Mononuclear cell (primary cell): ENCODE measurements around the gene BDNF. TPM values are rescaled to one million over a fixed set of nuclear protein-coding genes. Genes with fewer than 3 reads are reported as not detected.
"Not testable (repeated sequence)": the region's sequence is repeated elsewhere in the genome, so short reads cannot be mapped to it uniquely, and the experiment has no call there.

Experiments
- H3K27me3 ChIP-seq: 2 replicates; pipeline ENCODE4 v1.6.0; 2011; ENCODE audit warnings: low read length, control low read depth; ENCODE audit not compliant: insufficient read depth
- H3K4me1 ChIP-seq: 2 replicates; pipeline ENCODE4 v1.5.1; 2011; ENCODE audit warnings: mild to moderate bottlenecking, low read length, control low read depth; ENCODE audit not compliant: insufficient read depth
- H3K4me3 ChIP-seq: 2 replicates; pipeline ENCODE4 v1.5.1; 2011; ENCODE audit warnings: mild to moderate bottlenecking, low read length, moderate library complexity
- H3K9me3 ChIP-seq: 2 replicates; pipeline ENCODE4 v1.5.1; 2011; ENCODE audit warnings: low read depth, mild to moderate bottlenecking, control low read depth, low read length
- total RNA-seq: library from RNA; depleted of rRNA; stranded (reverse); fragments of >200 nt; gene quantifications from one replicate; pipeline ENCODE4 v1.2.3, GENCODE V29; 2012

The BDNF gene
- total RNA-seq, 1 donor: under 0.01 TPM

- not testable (repeated sequence) for H3K4me3 ChIP-seq, H3K9me3 ChIP-seq, H3K4me1 ChIP-seq, H3K27me3 ChIP-seq
Measured at GRCh38 chr11:27629023-27629422, 71.2 kb downstream of the BDNF start.

GRCh38 chr11:27627979-27628378 lies 72.3 kb downstream of the BDNF start:
- Histone ChIP-seq H3K4me1 (no peaks in the 10 kb centered on the region), H3K27me3 (no peaks in the 10 kb centered on the region), H3K9me3 (no peaks in the 10 kb centered on the region), H3K4me3 (no peak overlapping the region)

GRCh38 chr11:27626938-27627586 lies 73.2 kb downstream of the BDNF start:
- H3K4me3 ChIP-seq: no peak overlapping the region
- no peaks in the 10 kb centered on the region for H3K27me3 ChIP-seq
- no peaks in the 10 kb centered on the region for H3K4me1 ChIP-seq
- H3K9me3 ChIP-seq: no peaks in the 10 kb centered on the region

GRCh38 chr11:27626269-27626937 lies 73.9 kb downstream of the BDNF start:
- Histone ChIP-seq H3K4me1 (no peaks in the 10 kb centered on the region), H3K4me3 (no peak overlapping the region), H3K9me3 (no peaks in the 10 kb centered on the region), H3K27me3 (no peaks in the 10 kb centered on the region)

GRCh38 chr11:27625347-27625912 lies 74.8 kb downstream of the BDNF start:
- Histone ChIP-seq H3K9me3 (no peaks in the 10 kb centered on the region), H3K4me1 (no peaks in the 10 kb centered on the region), H3K27me3 (no peaks in the 10 kb centered on the region), H3K4me3 (no peak overlapping the region)

- H3K4me1 ChIP-seq: no peaks in the 10 kb centered on the region
- H3K27me3 ChIP-seq: no peaks in the 10 kb centered on the region
- H3K9me3 ChIP-seq: no peaks in the 10 kb centered on the region
- H3K4me3 ChIP-seq: no peak overlapping the region
Measured at GRCh38 chr11:27623945-27624523, 76.2 kb downstream of the BDNF start.

GRCh38 chr11:27622541-27623300 lies 77.5 kb downstream of the BDNF start:
- Histone ChIP-seq H3K27me3 (no peaks in the 10 kb centered on the region), H3K4me3 (no peak overlapping the region), H3K9me3 (no peaks in the 10 kb centered on the region), H3K4me1 (no peaks in the 10 kb centered on the region)

- Histone ChIP-seq H3K4me3 (no peak overlapping the region), H3K27me3 (no peaks in the 10 kb centered on the region), H3K9me3 (no peaks in the 10 kb centered on the region), H3K4me1 (no peaks in the 10 kb centered on the region)
Measured at GRCh38 chr11:27621405-27622161, 78.7 kb downstream of the BDNF start.

GRCh38 chr11:27619763-27620335 lies 80.4 kb downstream of the BDNF start:
- no peaks in the 10 kb centered on the region for H3K9me3 ChIP-seq
- no peaks in the 10 kb centered on the region for H3K27me3 ChIP-seq
- H3K4me3 ChIP-seq: no peak overlapping the region
- no peaks in the 10 kb centered on the region for H3K4me1 ChIP-seq

- H3K4me1 ChIP-seq: no peaks in the 10 kb centered on the region
- no peaks in the 10 kb centered on the region for H3K9me3 ChIP-seq
- no peak overlapping the region for H3K4me3 ChIP-seq
- no peaks in the 10 kb centered on the region for H3K27me3 ChIP-seq
Measured at GRCh38 chr11:27619039-27619574, 81.1 kb downstream of the BDNF start.

GRCh38 chr11:27618281-27618915 lies 81.9 kb downstream of the BDNF start:
- Histone ChIP-seq H3K4me3 (no peak overlapping the region), H3K9me3 (no peaks in the 10 kb centered on the region), H3K27me3 (no peaks in the 10 kb centered on the region), H3K4me1 (no peaks in the 10 kb centered on the region)

- Histone ChIP-seq H3K27me3 (no peaks in the 10 kb centered on the region), H3K9me3 (no peaks in the 10 kb centered on the region), H3K4me3 (no peak overlapping the region), H3K4me1 (no peaks in the 10 kb centered on the region)
Measured at GRCh38 chr11:27616711-27617110, 83.5 kb downstream of the BDNF start.

GRCh38 chr11:27615833-27616232 lies 84.4 kb downstream of the BDNF start:
- Histone ChIP-seq H3K27me3 (no peaks in the 10 kb centered on the region), H3K9me3 (no peaks in the 10 kb centered on the region), H3K4me1 (no peaks in the 10 kb centered on the region), H3K4me3 (no peak overlapping the region)

GRCh38 chr11:27614092-27614491 lies 86.2 kb downstream of the BDNF start:
- Histone ChIP-seq H3K27me3 (no peaks in the 10 kb centered on the region), H3K4me3 (no peak overlapping the region), H3K4me1 (no peaks in the 10 kb centered on the region), H3K9me3 (no peaks in the 10 kb centered on the region)
